NT2/D1 (cell line): ENCODE results near the gene TFDP2.

Source experiments
- SUZ12 ChIP-seq: IDR thresholded peaks from 2 replicates; pipeline ENCODE4 v1.6.1; 2011; ENCODE audit not compliant: insufficient read length, insufficient read depth; ENCODE audit errors: extremely low read depth
- YY1 ChIP-seq: IDR thresholded peaks from 2 replicates; pipeline ENCODE4 v1.6.1; 2011; ENCODE audit not compliant: insufficient read length, insufficient read depth
- ZNF274 ChIP-seq: IDR thresholded peaks from 2 replicates; pipeline ENCODE4 v1.6.1; 2011; ENCODE audit warnings: mild to moderate bottlenecking, low read depth, low read length

DNA sequence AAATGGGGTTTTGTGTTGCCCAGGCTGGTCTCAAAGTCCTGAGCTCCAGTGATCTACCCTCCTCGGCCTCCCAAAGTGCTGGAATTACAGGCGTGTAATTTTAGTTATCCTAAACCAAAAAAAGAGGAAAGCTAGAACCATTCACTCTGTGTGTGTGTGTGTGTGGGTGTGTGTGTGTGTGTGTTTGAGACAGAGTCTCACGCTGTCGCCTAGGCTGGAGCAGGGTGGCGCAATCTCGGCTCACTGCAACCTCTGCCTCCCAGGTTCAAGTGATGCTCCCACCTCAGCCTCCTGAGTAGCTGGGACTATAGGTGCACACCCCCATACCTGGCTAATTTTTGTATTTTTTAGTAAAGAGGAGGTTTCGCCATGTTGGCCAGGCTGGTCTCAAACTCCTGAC, 84.0 kb downstream of the TFDP2 start:
- TF ChIP-seq YY1 (no peak), ZNF274 (no peak), SUZ12 (no peak)
